ENCODE measurements around the gene FAM162B. TPM values are rescaled to one million over a fixed set of nuclear protein-coding genes. Genes with fewer than 3 reads are reported as not detected.

The FAM162B gene
- total RNA-seq, 6 experiments from 2014 or later = 4.5 to 10.9 (median 5.3) TPM

- Mint-ChIP-seq H3K36me3 (ENCODE audit: low read depth) (no peaks in the 10 kb centered on the region), H3K9me3 (no peaks in the 10 kb centered on the region), H3K4me1 (ENCODE audit: low read depth) (no peaks in the 10 kb centered on the region), H3K27ac (no peak overlapping the region), H3K27me3 (ENCODE audit: insufficient read depth) (no peaks in the 10 kb centered on the region), H3K4me3 (no peak overlapping the region)
- TF ChIP-seq, protein P1, sequence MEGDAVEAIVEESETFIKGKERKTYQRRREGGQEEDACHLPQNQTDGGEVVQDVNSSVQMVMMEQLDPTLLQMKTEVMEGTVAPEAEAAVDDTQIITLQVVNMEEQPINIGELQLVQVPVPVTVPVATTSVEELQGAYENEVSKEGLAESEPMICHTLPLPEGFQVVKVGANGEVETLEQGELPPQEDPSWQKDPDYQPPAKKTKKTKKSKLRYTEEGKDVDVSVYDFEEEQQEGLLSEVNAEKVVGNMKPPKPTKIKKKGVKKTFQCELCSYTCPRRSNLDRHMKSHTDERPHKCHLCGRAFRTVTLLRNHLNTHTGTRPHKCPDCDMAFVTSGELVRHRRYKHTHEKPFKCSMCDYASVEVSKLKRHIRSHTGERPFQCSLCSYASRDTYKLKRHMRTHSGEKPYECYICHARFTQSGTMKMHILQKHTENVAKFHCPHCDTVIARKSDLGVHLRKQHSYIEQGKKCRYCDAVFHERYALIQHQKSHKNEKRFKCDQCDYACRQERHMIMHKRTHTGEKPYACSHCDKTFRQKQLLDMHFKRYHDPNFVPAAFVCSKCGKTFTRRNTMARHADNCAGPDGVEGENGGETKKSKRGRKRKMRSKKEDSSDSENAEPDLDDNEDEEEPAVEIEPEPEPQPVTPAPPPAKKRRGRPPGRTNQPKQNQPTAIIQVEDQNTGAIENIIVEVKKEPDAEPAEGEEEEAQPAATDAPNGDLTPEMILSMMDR (IDR thresholded peaks at IDR 0.05) = no peak
- no peak for DNase-seq
Observed at GRCh38 chr6:116797585-116797984, 32.1 kb upstream of the FAM162B start.

GRCh38 chr6:116793224-116793623 is 27.7 kb upstream of the FAM162B start:
- H3K4me3 Mint-ChIP-seq = no peak overlapping the region
- no peaks in the 10 kb centered on the region for H3K27me3 Mint-ChIP-seq (ENCODE audit: insufficient read depth)
- TF ChIP-seq, protein P1 (IDR thresholded peaks at IDR 0.05) = no peak
- no peaks in the 10 kb centered on the region for H3K9me3 Mint-ChIP-seq
- no peak for DNase-seq
- H3K36me3 Mint-ChIP-seq (ENCODE audit: low read depth) = no peaks in the 10 kb centered on the region
- H3K27ac Mint-ChIP-seq = no peak overlapping the region
- H3K4me1 Mint-ChIP-seq (ENCODE audit: low read depth) = no peaks in the 10 kb centered on the region

DNA sequence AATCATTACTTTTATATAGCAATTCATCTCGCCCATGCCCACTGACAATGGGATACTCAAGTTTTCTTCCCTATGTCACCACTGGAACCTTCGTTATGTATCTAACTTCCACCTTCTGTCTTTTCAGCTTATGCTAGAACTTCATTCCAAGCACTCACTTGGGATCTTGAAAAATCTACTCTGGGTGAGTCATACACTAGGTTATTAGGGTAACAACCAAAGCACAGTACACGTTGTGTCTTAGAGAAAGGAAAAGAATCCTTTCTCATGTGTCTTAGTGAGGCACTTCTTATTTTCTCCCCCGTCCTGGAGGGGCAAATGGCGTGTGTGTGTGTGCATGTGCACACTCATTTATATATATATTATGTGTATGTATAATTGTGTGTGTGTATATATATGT is 18.3 kb upstream of the FAM162B start:
- Mint-ChIP-seq H3K9me3 (no peaks in the 10 kb centered on the region), H3K4me1 (ENCODE audit: low read depth) (no peaks in the 10 kb centered on the region), H3K4me3 (no peak overlapping the region), H3K36me3 (ENCODE audit: low read depth) (no peaks in the 10 kb centered on the region), H3K27ac (no peak overlapping the region), H3K27me3 (ENCODE audit: insufficient read depth) (peaks cover 4% of the 10 kb centered on the region; the same call in 1 of the 2 replicates)
- TF ChIP-seq, protein P1 (IDR thresholded peaks at IDR 0.05) = no peak
- peak; percentile 35 for DNase-seq

- no peaks in the 10 kb centered on the region for H3K4me1 Mint-ChIP-seq (ENCODE audit: low read depth)
- DNase-seq = peak; percentile 30
- peak overlapping the region; percentile 42; the same call in 1 of the 2 replicates for H3K4me3 Mint-ChIP-seq
- TF ChIP-seq, protein P1 (IDR thresholded peaks at IDR 0.05) = peak; percentile 81
- no peak overlapping the region for H3K27ac Mint-ChIP-seq
- no peaks in the 10 kb centered on the region for H3K9me3 Mint-ChIP-seq
- H3K36me3 Mint-ChIP-seq (ENCODE audit: low read depth) = no peaks in the 10 kb centered on the region
- H3K27me3 Mint-ChIP-seq (ENCODE audit: insufficient read depth) = peaks cover 2% of the 10 kb centered on the region; the same call in 1 of the 2 replicates
Observed at GRCh38 chr6:116779573-116780164, 14.2 kb upstream of the FAM162B start.

- H3K36me3 Mint-ChIP-seq (ENCODE audit: low read depth) = no peaks in the 10 kb centered on the region
- H3K4me1 Mint-ChIP-seq (ENCODE audit: low read depth) = no peaks in the 10 kb centered on the region
- TF ChIP-seq, protein P1 (IDR thresholded peaks at IDR 0.05) = no peak
- H3K4me3 Mint-ChIP-seq = no peak overlapping the region
- H3K27me3 Mint-ChIP-seq (ENCODE audit: insufficient read depth) = peaks cover 3% of the 10 kb centered on the region
- no peak for DNase-seq
- H3K9me3 Mint-ChIP-seq = no peaks in the 10 kb centered on the region
- no peak overlapping the region for H3K27ac Mint-ChIP-seq
Observed at GRCh38 chr6:116773886-116774285, 8.4 kb upstream of the FAM162B start.

All from HFFc6 (cell line).